HG03139 (cell line): ENCODE data around the gene CHURC1.

ENCODE experiments used
- ATAC-seq: cut with Tn5 transposase; IDR thresholded peaks from one replicate; pipeline ENCODE4 v1.9.1; 2021; ENCODE audit not compliant: unreplicated experiment

The CHURC1 gene

GRCh38 chr14:64954491-64955240 lies 40.4 kb downstream of the CHURC1 start:
- ATAC-seq = no peak

- no peak for ATAC-seq
These were observed 41.0 kb downstream of the CHURC1 start for GRCh38 chr14:64955297-64955696.

GRCh38 chr14:64956697-64957406 lies 42.6 kb downstream of the CHURC1 start:
- ATAC-seq = no peak

- ATAC-seq = no peak
These were observed 43.9 kb downstream of the CHURC1 start for GRCh38 chr14:64958201-64958600.

GRCh38 chr14:64958743-64959142 lies 44.5 kb downstream of the CHURC1 start:
- ATAC-seq = no peak

- no peak for ATAC-seq
These were observed 46.6 kb downstream of the CHURC1 start for GRCh38 chr14:64960762-64961276.

- ATAC-seq = no peak
These were observed 49.4 kb downstream of the CHURC1 start for GRCh38 chr14:64963611-64964010.

- no peak for ATAC-seq
These were observed 51.2 kb downstream of the CHURC1 start for GRCh38 chr14:64965356-64966000.

GRCh38 chr14:64966976-64967375 lies 52.7 kb downstream of the CHURC1 start:
- ATAC-seq = no peak

- no peak for ATAC-seq
These were observed 53.9 kb downstream of the CHURC1 start for GRCh38 chr14:64968167-64968566.

GRCh38 chr14:64968651-64969050 lies 54.4 kb downstream of the CHURC1 start:
- ATAC-seq = no peak

- no peak for ATAC-seq
These were observed 55.8 kb downstream of the CHURC1 start for GRCh38 chr14:64970041-64970440.

- ATAC-seq = no peak
These were observed 56.7 kb downstream of the CHURC1 start for GRCh38 chr14:64970776-64971477.

GRCh38 chr14:64971491-64971942 lies 57.3 kb downstream of the CHURC1 start:
- no peak for ATAC-seq

GRCh38 chr14:64971943-64972791 lies 57.9 kb downstream of the CHURC1 start, which contains the start of gene RAB15:
RAB15 (minus strand) TSS chr14:64972336; CDS start chr14:64972076, 260 bp downstream.
- no peak for ATAC-seq

- ATAC-seq = no peak
These were observed 58.8 kb downstream of the CHURC1 start for GRCh38 chr14:64973026-64973442.

- no peak for ATAC-seq
These were observed 59.6 kb downstream of the CHURC1 start for GRCh38 chr14:64973826-64974225.

GRCh38 chr14:64974563-64974962 lies 60.3 kb downstream of the CHURC1 start:
- no peak for ATAC-seq

- no peak for ATAC-seq
These were observed 65.2 kb downstream of the CHURC1 start for GRCh38 chr14:64979336-64980074.
